ENCODE measurements around the gene TLE6. TPM values are rescaled to one million over a fixed set of nuclear protein-coding genes. Genes with fewer than 3 reads are reported as not detected.

Gene TLE6
- total RNA-seq, 1 donor from 2014 or later: 6.7 TPM

- H3K9me3 ChIP-seq: no peaks in the 10 kb centered on the region
- no peaks in the 10 kb centered on the region for H3K4me1 ChIP-seq
- DNase-seq: no peak
- peak; percentile 30 for ATAC-seq
- no peak overlapping the region for H3K27ac ChIP-seq
- H3K4me3 ChIP-seq: no peak overlapping the region
- intact Hi-C loops (cut with DNase I): no loop called here
- no peaks in the 10 kb centered on the region for H3K27me3 ChIP-seq
- no peak for TF ChIP-seq CTCF (IDR thresholded peaks at IDR 0.05)
- peaks cover 12% of the 10 kb centered on the region for H3K36me3 ChIP-seq
Measured at GRCh38 chr19:3019211-3019854, 42.0 kb downstream of the TLE6 start.

DNA sequence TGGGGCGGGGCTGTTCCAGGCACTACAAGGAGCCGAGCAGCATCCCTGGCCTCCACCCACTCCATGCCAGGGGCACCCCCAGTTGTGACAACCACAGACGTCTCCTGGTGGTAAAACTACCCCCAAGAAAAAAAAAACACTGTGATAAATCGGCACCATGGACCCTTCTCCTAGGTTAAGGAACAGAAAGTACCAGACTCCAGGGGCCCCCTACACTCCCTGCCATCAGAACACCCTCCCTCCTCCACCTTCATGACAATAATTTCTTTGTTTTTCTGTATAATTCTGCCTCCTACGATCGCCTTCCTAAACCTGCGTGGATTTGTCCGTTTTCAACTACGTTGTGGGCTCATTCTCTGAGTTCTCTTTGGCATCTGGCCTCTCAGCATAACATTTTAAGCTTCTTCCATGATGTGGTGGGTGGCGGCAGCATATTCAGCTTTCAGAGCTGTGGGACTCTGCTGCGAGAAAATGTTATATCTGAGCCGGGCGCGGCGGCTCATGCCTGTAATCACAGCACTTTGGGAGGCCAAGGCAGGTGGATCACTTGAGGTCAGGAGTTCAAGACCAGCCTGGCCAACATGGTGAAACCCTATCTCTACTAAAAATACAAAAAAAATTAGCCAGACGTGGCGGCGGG is 43.1 kb downstream of the TLE6 start:
- H3K27me3 ChIP-seq: no peaks in the 10 kb centered on the region
- intact Hi-C loops (cut with DNase I): no loop called here
- DNase-seq: no peak
- H3K4me3 ChIP-seq: no peak overlapping the region
- ATAC-seq: no peak
- peaks cover 7% of the 10 kb centered on the region for H3K36me3 ChIP-seq
- TF ChIP-seq CTCF (IDR thresholded peaks at IDR 0.05): no peak
- H3K4me1 ChIP-seq: no peaks in the 10 kb centered on the region
- H3K9me3 ChIP-seq: no peaks in the 10 kb centered on the region
- H3K27ac ChIP-seq: no peak overlapping the region

- Histone ChIP-seq H3K4me3 (no peak overlapping the region), H3K27me3 (no peaks in the 10 kb centered on the region), H3K36me3 (no peaks in the 10 kb centered on the region), H3K27ac (no peak overlapping the region), H3K9me3 (no peaks in the 10 kb centered on the region), H3K4me1 (peaks cover 6% of the 10 kb centered on the region)
- ATAC-seq: no peak
- DNase-seq: no peak
- intact Hi-C loops (cut with DNase I): no loop called here
- TF ChIP-seq CTCF (IDR thresholded peaks at IDR 0.05): no peak
Measured at GRCh38 chr19:3024509-3024869, 47.1 kb downstream of the TLE6 start.

DNA sequence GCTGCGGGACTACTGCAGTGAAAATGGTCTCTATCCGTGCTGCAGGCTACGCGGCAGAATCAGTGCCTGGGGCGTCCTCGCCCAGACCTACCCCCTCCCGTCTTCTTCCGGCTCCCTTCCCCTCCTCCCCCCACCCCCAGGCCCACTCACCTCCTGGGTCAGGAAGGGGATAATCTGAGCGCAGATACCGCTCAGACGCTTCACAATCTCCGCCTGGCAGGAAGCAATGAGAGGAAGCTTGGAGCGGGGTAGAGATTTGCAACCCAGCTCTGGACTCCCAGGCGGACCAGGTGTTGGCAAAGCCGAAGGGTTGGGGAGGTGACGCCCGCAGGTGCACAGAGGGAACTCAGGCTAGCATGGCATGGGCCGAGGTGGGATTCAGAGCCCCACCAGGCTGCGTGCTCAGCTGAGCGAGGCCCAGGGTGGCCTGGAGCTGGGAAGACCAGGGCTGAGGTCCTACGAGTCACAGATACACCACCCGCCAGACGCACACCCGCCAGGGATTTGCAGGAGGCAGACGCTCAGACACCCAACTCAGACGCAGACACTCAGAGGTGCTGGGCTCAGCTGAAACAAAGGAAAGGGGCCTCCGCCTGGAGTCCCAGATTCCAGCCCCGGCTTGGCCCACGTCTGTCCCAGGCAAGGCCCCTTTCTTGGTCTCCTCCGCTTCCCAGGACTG is 47.6 kb downstream of the TLE6 start:
- ATAC-seq (no peak), DNase-seq (no peak)
- TF ChIP-seq CTCF (IDR thresholded peaks at IDR 0.05): no peak
- no peak overlapping the region for H3K27ac ChIP-seq
- no peaks in the 10 kb centered on the region for H3K36me3 ChIP-seq
- no peaks in the 10 kb centered on the region for H3K27me3 ChIP-seq
- H3K4me3 ChIP-seq: no peak overlapping the region
- intact Hi-C loops (cut with DNase I): no loop called here
- peaks cover 6% of the 10 kb centered on the region for H3K4me1 ChIP-seq
- no peaks in the 10 kb centered on the region for H3K9me3 ChIP-seq

- Histone ChIP-seq H3K27me3 (no peaks in the 10 kb centered on the region), H3K36me3 (no peaks in the 10 kb centered on the region), H3K9me3 (no peaks in the 10 kb centered on the region), H3K27ac (no peak overlapping the region), H3K4me3 (no peak overlapping the region), H3K4me1 (peaks cover 6% of the 10 kb centered on the region)
- ATAC-seq (no peak), DNase-seq (no peak)
- no peak for TF ChIP-seq CTCF (IDR thresholded peaks at IDR 0.05)
- intact Hi-C loops (cut with DNase I): no loop called here
Measured at GRCh38 chr19:3025549-3025886, 48.2 kb downstream of the TLE6 start.

All from upper lobe of right lung (tissue), 1 donor.